ENCODE measurements around the gene PRKAR1B.

Gene PRKAR1B

DNA sequence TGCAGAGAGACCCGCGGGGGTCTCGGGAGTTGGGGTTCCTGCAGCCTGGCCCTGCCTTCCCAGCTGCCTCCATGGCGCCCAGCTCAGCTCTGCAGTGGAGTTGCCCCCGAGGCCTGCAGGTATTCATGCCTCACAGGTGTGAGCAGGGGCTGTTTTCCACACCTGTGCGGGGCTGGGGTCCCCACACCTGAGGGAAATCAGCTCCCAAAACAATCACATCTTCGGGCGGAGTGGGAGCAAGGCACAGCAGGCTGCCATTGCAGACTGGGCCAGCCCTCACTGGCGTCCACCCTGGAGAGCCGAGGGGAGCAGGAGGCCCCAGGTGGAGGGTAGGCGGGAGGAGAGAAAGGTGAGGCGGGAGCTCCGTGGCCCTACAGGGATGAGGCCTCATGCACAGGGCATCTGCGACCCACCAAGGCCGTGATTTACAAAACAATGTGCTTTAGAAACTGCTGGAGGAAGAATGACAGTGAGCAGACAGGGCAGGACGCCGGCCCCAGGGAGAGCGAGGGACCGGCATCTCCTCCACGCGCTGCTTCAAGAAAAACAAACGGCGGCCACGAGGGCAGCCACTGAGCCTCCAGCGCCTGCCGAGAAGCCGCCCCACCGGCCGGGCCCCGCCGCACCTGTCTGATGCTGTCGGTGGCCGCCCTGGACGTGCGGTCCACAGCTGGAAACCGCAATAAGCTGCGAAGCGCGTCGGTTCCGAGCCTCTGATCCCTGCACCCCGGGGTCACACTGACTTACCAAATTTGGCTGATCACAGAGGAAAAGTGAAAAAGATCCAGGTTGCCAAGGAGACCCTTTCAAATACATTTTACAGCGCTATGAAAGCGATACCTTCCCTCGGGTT is 154.4 kb downstream of the PRKAR1B start:
- DNase-seq (ENCODE audit: low read depth) = no peak

GRCh38 chr7:571718-572415 is 155.2 kb downstream of the PRKAR1B start:
- no peak for DNase-seq (ENCODE audit: low read depth)

GRCh38 chr7:571096-571717 is 155.9 kb downstream of the PRKAR1B start:
- DNase-seq (ENCODE audit: low read depth) = no peak

- no peak for DNase-seq (ENCODE audit: low read depth)
Measured at GRCh38 chr7:570801-571070, 156.3 kb downstream of the PRKAR1B start.

DNA sequence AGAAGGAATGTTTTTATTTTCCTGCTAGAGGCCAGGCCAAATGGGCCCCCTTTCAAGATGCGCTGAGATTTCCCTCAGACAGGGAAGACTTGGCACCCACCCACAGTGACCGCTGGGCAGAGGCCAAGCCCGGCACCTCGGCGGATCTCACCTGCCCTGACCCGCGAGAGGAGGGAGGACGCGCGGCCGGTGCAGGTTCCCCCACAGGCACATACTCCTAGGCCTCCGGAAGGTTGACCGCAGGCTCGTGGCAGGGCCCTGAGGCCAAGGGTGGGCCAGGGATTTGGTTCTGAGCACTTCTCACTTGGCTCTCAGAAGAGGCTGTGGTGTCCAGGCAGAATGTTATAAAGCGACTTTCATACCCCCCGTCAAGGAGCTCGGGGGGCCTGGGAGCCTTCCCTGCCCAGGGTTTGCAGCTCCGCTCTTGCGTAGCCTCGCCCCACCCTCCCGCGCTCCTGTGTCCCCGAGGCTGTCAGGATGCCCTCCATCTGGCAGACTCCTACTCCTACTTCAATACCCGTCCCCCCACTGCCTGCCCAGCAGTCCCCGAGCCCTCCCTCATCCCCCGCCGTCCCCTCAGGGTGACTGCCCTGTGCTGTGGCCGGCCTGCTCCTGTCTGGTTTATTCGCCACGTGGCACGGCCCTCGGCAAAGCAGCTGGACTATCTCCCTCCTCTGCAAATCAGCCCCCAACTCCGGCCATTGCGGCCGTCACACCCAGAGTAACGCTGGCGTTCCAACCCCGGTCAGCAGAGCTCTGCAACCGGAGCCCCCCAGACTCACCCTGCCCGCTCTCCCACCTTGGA is 156.9 kb downstream of the PRKAR1B start:
- no peak for DNase-seq (ENCODE audit: low read depth)

DNA sequence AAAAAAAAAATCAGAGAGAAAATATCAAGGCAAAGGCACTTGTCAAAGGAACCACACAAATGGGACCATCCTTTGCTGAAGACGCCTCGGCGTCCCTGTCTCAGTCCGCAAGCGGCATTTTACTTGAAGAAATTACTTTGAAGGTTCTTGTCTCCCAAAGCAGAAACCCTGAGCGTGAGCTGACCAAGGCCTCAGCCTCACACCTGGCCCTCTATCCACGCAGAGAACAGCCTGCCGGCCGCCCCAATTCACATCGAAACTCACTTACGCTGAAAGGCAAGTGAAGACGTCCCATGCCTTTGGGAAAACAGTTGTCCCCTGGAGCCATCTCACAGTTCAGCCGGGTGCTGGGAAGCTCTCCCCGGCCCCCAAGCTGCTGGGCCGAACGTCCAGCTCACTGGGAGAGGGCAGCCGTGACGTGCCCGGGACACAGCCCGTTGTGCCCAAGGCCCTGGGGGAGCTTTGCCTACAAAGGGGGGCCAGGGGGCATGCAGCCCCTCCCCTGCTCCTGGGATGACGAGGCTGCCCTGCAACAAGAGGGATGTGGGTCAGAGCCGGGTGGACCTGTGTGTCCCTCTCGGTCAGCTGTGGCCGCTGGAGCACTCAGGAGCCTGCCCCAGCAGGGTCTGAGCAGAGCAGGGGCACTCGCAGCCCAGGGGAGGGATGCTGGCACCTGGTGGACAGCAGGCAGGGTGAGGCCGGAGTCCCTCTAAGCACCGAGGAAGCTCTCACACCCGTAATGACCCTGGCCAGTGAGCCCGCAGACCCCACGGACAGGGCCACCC is 157.8 kb downstream of the PRKAR1B start:
- no peak for DNase-seq (ENCODE audit: low read depth)

DNA sequence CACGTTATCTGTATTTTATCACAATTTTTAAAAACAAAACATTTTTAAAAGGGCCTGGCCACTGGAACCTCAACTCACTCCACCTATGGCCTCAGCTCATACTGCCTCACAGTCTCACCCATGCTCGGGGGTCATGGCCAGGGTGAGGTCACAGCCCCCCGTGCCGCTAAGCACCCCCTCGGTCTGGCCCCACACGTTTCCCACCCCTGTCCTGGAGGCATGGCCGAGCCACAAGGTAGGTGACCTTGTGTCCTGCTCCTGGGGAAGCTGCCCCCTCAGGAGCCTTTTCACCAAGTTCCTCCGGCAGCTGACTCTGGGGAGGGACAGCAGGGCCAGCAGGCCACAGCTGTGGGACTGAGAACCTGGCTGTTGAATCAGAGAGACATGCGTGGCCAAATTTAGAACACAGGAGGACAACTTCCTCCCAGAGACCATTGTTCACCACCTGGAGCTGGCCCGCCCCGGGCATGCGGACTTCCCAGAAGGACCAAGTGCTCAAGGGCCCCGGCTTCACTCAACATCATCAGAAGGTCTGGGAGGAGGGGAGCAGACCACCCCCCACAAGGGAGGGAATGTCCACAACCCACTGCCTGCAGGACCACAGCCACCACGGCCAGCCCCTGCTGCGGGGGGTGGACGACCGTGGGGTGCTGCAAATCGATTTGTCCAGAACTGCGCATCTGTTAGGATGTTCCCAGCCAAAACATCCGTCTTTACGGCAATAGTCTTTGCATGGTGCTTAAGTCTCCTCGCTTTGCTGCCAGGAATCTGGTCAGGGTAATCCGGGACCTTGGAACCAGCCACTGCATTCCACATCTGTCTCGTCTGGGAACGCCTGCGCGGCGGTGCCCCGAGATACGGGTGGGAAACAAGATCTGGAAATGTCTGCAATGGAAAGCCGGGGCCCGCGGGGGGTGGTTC is 158.8 kb downstream of the PRKAR1B start:
- DNase-seq (ENCODE audit: low read depth) = no peak

DNA sequence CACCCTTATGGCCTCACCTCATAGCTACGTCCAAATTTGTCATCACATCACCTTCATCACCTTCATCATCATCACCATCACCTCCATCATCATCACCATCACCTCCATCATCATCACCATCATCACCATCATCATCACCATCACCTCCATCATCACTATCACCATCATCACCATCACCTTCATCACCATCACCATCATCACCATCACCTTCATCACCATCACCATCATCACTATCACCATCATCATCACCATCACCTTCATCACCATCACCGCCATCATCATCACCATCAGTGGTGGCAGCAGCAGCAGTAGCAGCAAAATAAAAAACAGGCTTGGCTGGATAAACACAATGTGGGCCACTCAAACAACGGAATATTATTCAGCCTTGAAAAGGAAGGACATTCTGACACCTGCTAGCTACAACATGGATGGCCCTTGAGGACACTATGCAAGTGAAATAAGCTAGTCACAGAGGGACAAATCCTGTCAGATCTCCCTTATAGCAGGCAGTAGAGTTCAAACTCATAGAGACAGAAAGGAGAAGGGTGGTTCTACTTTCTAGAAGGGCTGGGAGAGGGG is 159.7 kb downstream of the PRKAR1B start:
- DNase-seq (ENCODE audit: low read depth) = no peak

DNA sequence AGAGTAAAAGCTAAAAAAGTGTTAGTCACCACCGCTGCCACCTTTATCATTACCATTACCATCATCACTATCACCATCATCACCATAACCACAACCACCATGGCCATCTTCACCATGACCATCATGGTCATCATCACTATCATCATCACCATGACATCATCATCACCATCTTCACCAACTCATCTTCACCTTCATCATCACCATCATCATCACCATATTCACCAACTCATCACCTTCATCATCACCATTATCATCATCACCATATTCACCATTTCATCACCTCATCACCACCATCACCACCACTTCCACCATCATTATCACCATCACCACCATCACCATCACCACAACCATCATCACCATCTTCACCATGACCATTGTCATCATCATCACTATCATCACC is 161.0 kb downstream of the PRKAR1B start:
- DNase-seq (ENCODE audit: low read depth) = no peak

GRCh38 chr7:564176-564865 is 162.8 kb downstream of the PRKAR1B start:
- no peak for DNase-seq (ENCODE audit: low read depth)

- DNase-seq (ENCODE audit: low read depth) = no peak
Measured at GRCh38 chr7:563629-564170, 163.4 kb downstream of the PRKAR1B start.

- DNase-seq (ENCODE audit: low read depth) = no peak
Measured at GRCh38 chr7:562789-563628, 164.1 kb downstream of the PRKAR1B start.

DNA sequence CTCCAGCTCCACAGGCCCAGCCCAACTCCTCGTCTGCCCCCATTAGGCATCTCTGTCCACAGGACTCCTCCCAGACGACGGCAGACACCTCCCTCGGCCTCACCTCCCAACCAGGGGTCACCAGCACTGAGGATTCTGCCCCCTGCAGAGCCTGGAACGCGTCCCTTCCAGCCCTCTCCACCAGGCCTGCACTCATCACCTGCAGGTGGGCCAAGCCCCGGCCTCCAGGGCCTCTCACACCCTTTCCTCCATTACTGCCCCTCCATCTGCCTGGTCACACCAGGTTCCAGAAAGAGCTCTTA is 164.8 kb downstream of the PRKAR1B start:
- DNase-seq (ENCODE audit: low read depth) = no peak

DNA sequence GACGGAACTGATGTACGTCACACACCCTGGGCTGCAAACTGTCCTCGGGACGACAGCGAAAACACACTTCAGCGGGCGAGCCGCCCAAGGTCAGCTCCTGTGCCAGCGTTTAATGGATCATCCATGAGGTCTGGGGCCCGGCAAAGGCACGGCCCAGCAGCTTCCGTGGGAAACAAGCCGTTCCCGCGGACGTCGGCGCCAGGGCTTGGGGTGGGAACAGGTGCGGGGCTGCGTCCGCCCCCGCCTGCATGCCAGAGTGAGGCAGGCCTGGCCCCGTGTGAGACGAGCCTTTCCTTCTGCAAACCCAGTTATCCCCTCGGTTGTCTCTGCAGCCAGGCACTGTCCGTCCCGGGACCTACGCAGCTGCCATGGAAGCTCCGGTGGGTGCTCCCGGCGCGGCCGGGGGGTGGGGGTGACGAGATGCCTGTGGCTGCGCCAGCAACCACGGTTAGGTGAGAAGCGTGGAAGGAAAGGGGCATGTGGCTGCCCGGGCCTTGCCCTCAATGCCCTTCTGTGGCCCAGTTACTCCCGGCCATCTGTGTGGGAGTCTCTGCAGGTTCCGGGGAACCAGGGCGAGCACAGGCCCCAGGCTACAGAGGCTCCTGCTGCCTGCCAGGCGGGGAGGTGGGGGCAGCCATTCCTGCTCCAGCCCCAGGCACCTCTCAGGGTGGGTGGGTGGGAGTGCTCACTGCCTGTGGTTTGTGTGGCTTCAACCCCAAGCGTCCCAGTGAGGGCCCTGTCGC is 165.3 kb downstream of the PRKAR1B start:
- no peak for DNase-seq (ENCODE audit: low read depth)

DNA sequence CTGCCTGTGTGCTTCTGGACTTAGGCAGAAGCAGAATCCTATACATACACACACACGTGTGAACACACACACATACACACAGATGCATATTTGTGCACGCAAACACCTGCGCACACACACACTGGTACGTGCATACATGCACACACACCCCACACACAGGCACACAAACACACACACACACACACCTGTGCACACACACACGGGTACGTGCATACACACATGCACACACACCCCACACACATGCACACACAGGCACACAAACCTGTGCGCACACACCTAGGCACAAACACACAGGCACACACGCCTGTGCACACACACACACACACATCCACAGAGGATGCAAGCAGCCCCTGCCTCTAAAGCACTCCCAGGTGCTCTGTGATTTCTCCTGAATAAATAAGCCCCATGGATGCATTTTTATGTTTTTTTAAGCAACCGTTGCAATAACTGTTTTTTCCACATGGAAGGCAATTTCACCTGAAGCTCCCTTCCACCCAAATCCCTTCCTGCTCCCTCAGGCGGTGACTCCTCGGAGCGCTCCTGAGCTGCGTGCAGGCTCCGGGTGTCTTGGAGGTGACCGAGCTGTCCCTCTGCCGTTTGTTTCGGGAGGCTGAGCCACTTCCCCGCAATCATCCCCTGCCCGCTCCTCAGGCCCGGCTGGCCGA is 166.0 kb downstream of the PRKAR1B start:
- no peak for DNase-seq (ENCODE audit: low read depth)

DNA sequence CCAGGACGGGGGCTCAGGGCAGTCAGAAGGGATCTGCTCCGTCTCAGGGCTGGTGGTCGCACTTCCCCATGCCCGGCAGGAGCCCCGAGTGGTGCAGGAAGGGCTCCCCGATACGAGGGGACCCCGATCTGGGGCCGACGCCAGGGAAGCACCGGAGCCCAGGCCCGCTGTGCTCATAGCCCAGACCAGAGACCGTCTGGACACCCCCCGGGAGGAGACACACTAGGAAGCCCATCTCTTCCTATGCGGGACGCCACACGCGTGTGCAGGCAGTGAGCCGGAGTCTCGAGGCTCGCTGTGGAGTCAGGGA is 167.7 kb downstream of the PRKAR1B start:
- no peak for DNase-seq (ENCODE audit: low read depth)

DNA sequence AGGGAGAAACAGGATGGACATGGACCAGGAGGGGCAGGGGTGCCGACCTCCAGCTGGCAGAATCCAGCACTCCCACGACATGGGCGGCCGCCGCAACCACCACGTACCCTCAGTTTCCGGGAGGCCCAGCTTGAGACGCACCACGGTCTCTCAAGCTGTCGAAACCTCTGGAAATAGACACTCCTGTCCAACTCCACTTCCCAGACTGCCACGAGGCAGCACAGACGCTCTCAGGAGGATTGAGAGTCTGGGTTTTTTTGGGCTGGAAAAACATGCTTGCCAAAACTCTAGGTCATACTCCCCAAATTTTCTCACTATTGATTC is 169.6 kb downstream of the PRKAR1B start:
- no peak for DNase-seq (ENCODE audit: low read depth)

All from stimulated activated CD8-positive, alpha-beta memory T cell treated with anti-CD3 and anti-CD28 coated beads, Interleukin-7, amount 100 ng/mL, for 24 hours (primary cell).